ENCODE measurements around the gene SYCE3.

The SYCE3 gene

GRCh38 chr22:50517495-50518260, 45.0 kb downstream of the SYCE3 start:
- Histone ChIP-seq H3K79me2 (ENCODE audit: insufficient read depth, low read length) (peaks cover 44% of the 10 kb centered on the region), H2AFZ (ENCODE audit: low read length) (no peak overlapping the region), H3K9ac (ENCODE audit: low read depth, low read length, poor library complexity, severe bottlenecking) (no peak overlapping the region), H3K4me1 (ENCODE audit: insufficient read depth, low read length, poor library complexity, severe bottlenecking) (peaks cover 16% of the 10 kb centered on the region), H3K9me3 (ENCODE audit: insufficient read depth, low read depth, low read length) (no peaks in the 10 kb centered on the region), H3F3A (ENCODE audit: low read depth) (no peaks in the 10 kb centered on the region), H3K36me3 (ENCODE audit: insufficient read depth, low read length) (peaks cover 45% of the 10 kb centered on the region; the same call in 1 of the 2 replicates), H3K9me2 (replicated peaks; ENCODE audit: low read depth, low read length) (no peaks in the 10 kb centered on the region), H3K4me2 (ENCODE audit: low read depth, low read length, poor library complexity, severe bottlenecking) (no peak overlapping the region), H3K27me3 (ENCODE audit: insufficient read depth, low read length, poor library complexity, severe bottlenecking) (no peaks in the 10 kb centered on the region), H3K4me3 (ENCODE audit: low read length, poor library complexity, severe bottlenecking) (no peak overlapping the region), H4K20me1 (ENCODE audit: insufficient read depth, low read length, poor library complexity, severe bottlenecking) (peaks cover 11% of the 10 kb centered on the region)
- TF ChIP-seq CTCF (conservative IDR thresholded peaks at IDR 0.05; ENCODE audit: low read length) (no peak), EZH2phosphoT487 (IDR thresholded peaks at IDR 0.05; ENCODE audit: borderline replicate concordance) (no peak)

GRCh38 chr22:50516891-50517290, 45.8 kb downstream of the SYCE3 start:
- H4K20me1 ChIP-seq (ENCODE audit: insufficient read depth, low read length, poor library complexity, severe bottlenecking), result peaks cover 11% of the 10 kb centered on the region
- H2AFZ ChIP-seq (ENCODE audit: low read length), result no peak overlapping the region
- no peaks in the 10 kb centered on the region for H3K27me3 ChIP-seq (ENCODE audit: insufficient read depth, low read length, poor library complexity, severe bottlenecking)
- peaks cover 39% of the 10 kb centered on the region; the same call in 1 of the 2 replicates for H3K36me3 ChIP-seq (ENCODE audit: insufficient read depth, low read length)
- peaks cover 52% of the 10 kb centered on the region for H3K79me2 ChIP-seq (ENCODE audit: insufficient read depth, low read length)
- no peaks in the 10 kb centered on the region for H3K9me3 ChIP-seq (ENCODE audit: insufficient read depth, low read depth, low read length)
- TF ChIP-seq EZH2phosphoT487 (IDR thresholded peaks at IDR 0.05; ENCODE audit: borderline replicate concordance), result no peak
- no peak for TF ChIP-seq CTCF (conservative IDR thresholded peaks at IDR 0.05; ENCODE audit: low read length)
- H3K4me2 ChIP-seq (ENCODE audit: low read depth, low read length, poor library complexity, severe bottlenecking), result no peak overlapping the region
- peaks cover 20% of the 10 kb centered on the region for H3K4me1 ChIP-seq (ENCODE audit: insufficient read depth, low read length, poor library complexity, severe bottlenecking)
- H3K4me3 ChIP-seq (ENCODE audit: low read length, poor library complexity, severe bottlenecking), result no peak overlapping the region
- H3K9me2 ChIP-seq (replicated peaks; ENCODE audit: low read depth, low read length), result no peaks in the 10 kb centered on the region
- H3F3A ChIP-seq (ENCODE audit: low read depth), result no peaks in the 10 kb centered on the region
- no peak overlapping the region for H3K9ac ChIP-seq (ENCODE audit: low read depth, low read length, poor library complexity, severe bottlenecking)

GRCh38 chr22:50516068-50516467, 46.7 kb downstream of the SYCE3 start:
- Histone ChIP-seq H4K20me1 (ENCODE audit: insufficient read depth, low read length, poor library complexity, severe bottlenecking) (peaks cover 9% of the 10 kb centered on the region), H2AFZ (ENCODE audit: low read length) (no peak overlapping the region), H3F3A (ENCODE audit: low read depth) (no peaks in the 10 kb centered on the region), H3K4me2 (ENCODE audit: low read depth, low read length, poor library complexity, severe bottlenecking) (peak overlapping the region; percentile 22), H3K36me3 (ENCODE audit: insufficient read depth, low read length) (peaks cover 31% of the 10 kb centered on the region; the same call in 1 of the 2 replicates), H3K79me2 (ENCODE audit: insufficient read depth, low read length) (peaks cover 59% of the 10 kb centered on the region), H3K4me3 (ENCODE audit: low read length, poor library complexity, severe bottlenecking) (no peak overlapping the region), H3K4me1 (ENCODE audit: insufficient read depth, low read length, poor library complexity, severe bottlenecking) (peaks cover 20% of the 10 kb centered on the region), H3K9me2 (replicated peaks; ENCODE audit: low read depth, low read length) (no peaks in the 10 kb centered on the region), H3K9me3 (ENCODE audit: insufficient read depth, low read depth, low read length) (no peaks in the 10 kb centered on the region), H3K27me3 (ENCODE audit: insufficient read depth, low read length, poor library complexity, severe bottlenecking) (no peaks in the 10 kb centered on the region), H3K9ac (ENCODE audit: low read depth, low read length, poor library complexity, severe bottlenecking) (no peak overlapping the region)
- TF ChIP-seq EZH2phosphoT487 (IDR thresholded peaks at IDR 0.05; ENCODE audit: borderline replicate concordance), result no peak
- TF ChIP-seq CTCF (conservative IDR thresholded peaks at IDR 0.05; ENCODE audit: low read length), result no peak

All from Loucy (cell line).